ENCODE data around the gene AP2M1. TPM values are rescaled to one million over a fixed set of nuclear protein-coding genes. Genes with fewer than 3 reads are reported as not detected.
A peak's percentile ranks its signal among the peaks of the same experiment; 100 is the strongest.

The AP2M1 gene
- total RNA-seq, 1 donor from 2014 or later = 254 TPM

DNA sequence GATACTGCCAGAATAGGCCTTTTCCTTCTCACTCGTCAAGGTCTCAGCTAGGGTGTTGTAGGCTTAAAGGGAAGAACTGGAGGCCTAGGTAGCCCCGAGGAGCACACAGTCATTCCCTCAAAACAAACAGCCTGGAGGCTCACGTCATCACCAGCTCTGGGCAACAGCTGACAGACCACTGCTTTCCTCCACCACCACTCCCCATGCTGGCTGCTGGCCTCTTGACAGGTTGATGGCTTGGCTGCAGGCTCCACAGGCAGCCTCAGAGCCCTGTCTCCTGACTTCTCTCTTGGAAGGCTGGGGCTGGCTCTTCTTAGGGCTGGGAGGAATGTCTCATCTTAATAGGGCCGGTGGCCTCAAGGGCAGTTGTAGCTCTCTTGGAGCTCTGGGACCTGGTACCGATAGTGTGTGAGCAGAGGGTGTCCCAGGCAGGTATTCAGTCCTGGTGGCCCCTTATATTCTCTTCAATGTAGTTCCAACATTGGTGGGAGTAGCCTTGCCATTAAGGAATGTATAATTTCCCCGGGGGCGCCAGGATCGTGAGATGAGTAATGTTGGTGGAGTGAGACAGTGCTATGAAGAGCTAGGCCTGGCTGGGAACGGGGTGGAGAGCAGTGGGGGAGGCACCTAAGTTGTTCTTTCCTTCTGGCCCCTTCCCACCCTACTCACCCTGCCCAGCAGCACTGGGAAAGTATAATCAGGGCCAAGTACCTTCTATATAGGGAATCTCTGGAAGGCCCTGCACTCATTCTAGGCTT is 6.1 kb upstream of the AP2M1 start:
- peaks cover 30% of the 10 kb centered on the region for H3K36me3 Mint-ChIP-seq
- H3K4me1 Mint-ChIP-seq = peaks cover 13% of the 10 kb centered on the region
- H3K4me3 Mint-ChIP-seq = no peak overlapping the region
- TF ChIP-seq, protein P1, sequence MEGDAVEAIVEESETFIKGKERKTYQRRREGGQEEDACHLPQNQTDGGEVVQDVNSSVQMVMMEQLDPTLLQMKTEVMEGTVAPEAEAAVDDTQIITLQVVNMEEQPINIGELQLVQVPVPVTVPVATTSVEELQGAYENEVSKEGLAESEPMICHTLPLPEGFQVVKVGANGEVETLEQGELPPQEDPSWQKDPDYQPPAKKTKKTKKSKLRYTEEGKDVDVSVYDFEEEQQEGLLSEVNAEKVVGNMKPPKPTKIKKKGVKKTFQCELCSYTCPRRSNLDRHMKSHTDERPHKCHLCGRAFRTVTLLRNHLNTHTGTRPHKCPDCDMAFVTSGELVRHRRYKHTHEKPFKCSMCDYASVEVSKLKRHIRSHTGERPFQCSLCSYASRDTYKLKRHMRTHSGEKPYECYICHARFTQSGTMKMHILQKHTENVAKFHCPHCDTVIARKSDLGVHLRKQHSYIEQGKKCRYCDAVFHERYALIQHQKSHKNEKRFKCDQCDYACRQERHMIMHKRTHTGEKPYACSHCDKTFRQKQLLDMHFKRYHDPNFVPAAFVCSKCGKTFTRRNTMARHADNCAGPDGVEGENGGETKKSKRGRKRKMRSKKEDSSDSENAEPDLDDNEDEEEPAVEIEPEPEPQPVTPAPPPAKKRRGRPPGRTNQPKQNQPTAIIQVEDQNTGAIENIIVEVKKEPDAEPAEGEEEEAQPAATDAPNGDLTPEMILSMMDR (IDR thresholded peaks at IDR 0.05; ENCODE audit: unreplicated experiment) = no peak
- H3K9me3 Mint-ChIP-seq = no peaks in the 10 kb centered on the region
- H3K27me3 Mint-ChIP-seq (ENCODE audit: low read depth) = no peaks in the 10 kb centered on the region
- peak in 1 of 2 experiments; percentile 64 for DNase-seq (ENCODE audit: low spot score in 2 of 2, unreplicated experiment in 2 of 2)
- H3K27ac Mint-ChIP-seq = peak overlapping the region; percentile 97

DNA sequence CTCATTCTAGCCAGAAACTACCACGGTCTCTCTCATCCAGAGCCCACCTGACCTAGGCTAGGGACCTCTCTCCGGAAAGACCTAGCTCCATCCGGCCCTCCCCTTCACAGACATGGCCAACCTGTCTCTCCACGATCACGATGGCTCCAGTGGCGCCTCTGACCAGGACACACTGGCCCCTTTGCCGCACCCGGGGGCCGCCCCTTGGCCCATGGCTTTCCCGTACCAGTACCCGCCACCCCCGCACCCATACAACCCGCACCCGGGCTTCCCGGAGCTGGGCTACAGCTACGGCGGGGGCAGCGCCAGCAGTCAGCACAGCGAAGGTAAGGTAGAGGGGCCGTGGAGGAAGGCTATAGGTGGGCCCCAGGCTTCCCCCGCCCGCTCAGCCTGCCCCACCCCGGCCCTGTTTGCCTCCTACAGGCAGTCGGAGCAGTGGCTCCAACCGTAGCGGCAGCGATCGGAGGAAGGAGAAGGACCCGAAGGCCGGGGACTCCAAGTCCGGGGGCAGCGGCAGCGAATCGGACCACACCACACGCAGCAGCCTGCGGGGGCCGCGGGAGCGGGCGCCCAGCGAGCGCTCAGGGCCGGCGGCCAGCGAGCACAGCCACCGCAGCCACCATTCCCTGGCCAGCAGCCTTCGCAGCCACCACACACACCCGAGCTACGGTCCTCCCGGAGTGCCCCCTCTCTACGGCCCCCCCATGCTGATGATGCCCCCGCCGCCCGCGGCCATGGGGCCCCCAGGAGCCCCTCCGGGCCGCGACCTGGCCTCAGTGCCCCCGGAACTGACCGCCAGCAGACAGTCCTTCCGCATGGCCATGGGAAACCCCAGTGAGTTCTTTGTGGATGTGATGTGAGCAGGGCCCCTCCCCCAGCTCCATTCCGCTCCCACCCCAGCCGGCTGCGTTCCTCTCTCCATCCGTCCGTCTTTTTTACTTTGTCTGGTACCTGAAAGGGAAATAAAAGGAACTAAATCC is 4.5 kb upstream of the AP2M1 start:
- peaks cover 18% of the 10 kb centered on the region for H3K4me1 Mint-ChIP-seq
- H3K9me3 Mint-ChIP-seq = no peaks in the 10 kb centered on the region
- TF ChIP-seq, protein P1 (IDR thresholded peaks at IDR 0.05; ENCODE audit: unreplicated experiment) = no peak
- no peak for DNase-seq (ENCODE audit: low spot score in 2 of 2, unreplicated experiment in 2 of 2)
- H3K27me3 Mint-ChIP-seq (ENCODE audit: low read depth) = no peaks in the 10 kb centered on the region
- peak overlapping the region; percentile 56 for H3K27ac Mint-ChIP-seq
- no peak overlapping the region for H3K4me3 Mint-ChIP-seq
- H3K36me3 Mint-ChIP-seq = peaks cover 30% of the 10 kb centered on the region

DNA sequence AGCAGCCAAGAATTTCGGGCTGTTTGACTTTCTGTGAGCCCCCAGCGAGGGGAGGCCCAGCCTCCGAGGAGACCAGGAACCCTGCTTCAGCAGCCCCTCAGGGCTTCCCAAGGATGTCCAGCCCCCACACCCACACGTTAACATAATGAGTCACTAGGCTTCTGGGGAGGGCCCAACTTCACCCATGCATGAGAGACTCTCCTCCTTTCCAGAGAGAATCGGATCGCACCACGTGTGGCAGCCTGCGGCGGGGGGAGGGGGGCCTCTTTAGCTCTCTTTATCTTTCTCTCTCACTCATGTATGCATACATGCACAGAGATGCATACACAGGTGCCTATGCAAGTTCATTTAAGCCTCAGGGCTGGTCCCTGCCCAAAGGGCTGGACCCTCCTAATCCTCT is 3.1 kb upstream of the AP2M1 start:
- Mint-ChIP-seq H3K9me3 (no peaks in the 10 kb centered on the region), H3K4me1 (peaks cover 31% of the 10 kb centered on the region), H3K4me3 (no peak overlapping the region), H3K27me3 (ENCODE audit: low read depth) (no peaks in the 10 kb centered on the region), H3K27ac (peak overlapping the region; percentile 54), H3K36me3 (peaks cover 27% of the 10 kb centered on the region)
- no peak for DNase-seq (ENCODE audit: low spot score in 2 of 2, unreplicated experiment in 2 of 2)
- TF ChIP-seq, protein P1 (IDR thresholded peaks at IDR 0.05; ENCODE audit: unreplicated experiment) = no peak

DNA sequence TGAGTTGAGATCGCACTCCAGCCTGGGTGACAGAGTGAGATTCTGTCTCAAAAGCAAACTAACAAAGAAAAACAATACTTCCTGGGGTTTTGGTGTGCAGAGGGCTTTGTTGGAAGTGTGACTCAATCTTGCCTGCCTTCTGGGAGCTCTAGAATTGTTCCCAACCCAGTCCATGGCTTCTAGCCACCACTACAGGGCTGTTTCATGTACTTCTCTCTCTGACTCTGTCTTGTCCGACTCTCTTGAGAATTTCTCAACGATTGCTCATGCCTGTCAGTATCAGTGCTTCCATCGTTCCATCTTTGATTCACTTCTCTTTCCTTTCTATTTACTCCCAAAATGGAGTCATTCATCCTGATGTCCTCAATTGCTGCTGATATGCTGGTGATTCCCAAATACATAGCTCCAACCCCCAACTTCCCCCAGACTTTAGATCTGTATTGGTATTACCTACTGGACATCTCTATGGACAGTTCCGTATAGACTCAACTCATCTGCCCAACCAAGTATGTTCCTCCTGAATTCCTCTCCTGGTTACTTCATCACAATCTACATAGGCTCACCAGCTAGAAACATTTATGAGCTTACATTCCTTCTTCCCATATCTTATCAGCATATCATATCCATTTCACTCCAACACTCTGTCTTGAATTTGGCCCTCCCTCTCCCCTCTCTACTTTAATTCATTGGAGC is 1.8 kb upstream of the AP2M1 start:
- Mint-ChIP-seq H3K27ac (peak overlapping the region; percentile 79), H3K9me3 (no peaks in the 10 kb centered on the region), H3K36me3 (peaks cover 20% of the 10 kb centered on the region)

DNA sequence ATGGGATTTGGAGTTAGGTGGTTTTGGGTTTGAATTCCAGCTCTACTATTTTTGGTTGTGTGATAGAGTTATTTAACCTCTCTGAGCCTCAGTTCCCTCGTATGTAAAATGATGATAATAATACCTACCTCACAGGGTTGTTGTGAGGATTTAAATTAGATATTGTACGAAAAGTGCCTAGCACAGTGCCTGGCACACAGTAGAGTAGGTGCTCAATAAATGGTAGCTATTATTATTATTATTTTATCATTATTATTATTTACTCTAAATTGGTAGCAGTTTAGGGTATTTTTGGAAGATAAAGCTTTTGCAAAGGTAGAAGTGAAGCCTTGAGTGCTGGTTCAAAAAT is 1.3 kb upstream of the AP2M1 start:
- Mint-ChIP-seq H3K27me3 (ENCODE audit: low read depth) (no peaks in the 10 kb centered on the region), H3K27ac (peak overlapping the region; percentile 88), H3K4me1 (peaks cover 46% of the 10 kb centered on the region), H3K36me3 (peaks cover 20% of the 10 kb centered on the region), H3K4me3 (no peak overlapping the region), H3K9me3 (no peaks in the 10 kb centered on the region)
- TF ChIP-seq, protein P1 (IDR thresholded peaks at IDR 0.05; ENCODE audit: unreplicated experiment) = no peak
- no peak for DNase-seq (ENCODE audit: low spot score in 2 of 2, unreplicated experiment in 2 of 2)

More for the DNA sequence above, 1.8 kb upstream of the AP2M1 start:
- H3K4me1 Mint-ChIP-seq = peaks cover 44% of the 10 kb centered on the region
- H3K27me3 Mint-ChIP-seq (ENCODE audit: low read depth) = no peaks in the 10 kb centered on the region
- no peak for DNase-seq (ENCODE audit: low spot score in 2 of 2, unreplicated experiment in 2 of 2)
- H3K4me3 Mint-ChIP-seq = no peak overlapping the region
- TF ChIP-seq, protein P1 (IDR thresholded peaks at IDR 0.05; ENCODE audit: unreplicated experiment) = no peak

Data from mesothelial cell of epicardium (in vitro differentiated cells).